WTC11 (cell line): ENCODE results near the gene LANCL2.

Experiments used
- CTCF ChIP-seq: fragments of 200-600 bp; IDR thresholded peaks from 2 replicates; pipeline ENCODE4 v1.8.0; 2022; ENCODE audit warnings: antibody characterized with exemption
- FOXK1 ChIP-seq: sonication (generic); formaldehyde crosslinking; IDR thresholded peaks from 2 replicates; pipeline ENCODE4 v1.8.0; 2022; ENCODE audit warnings: mild to moderate bottlenecking, moderate library complexity, missing genetic modification reagents
- MAX ChIP-seq: sonication (generic); formaldehyde crosslinking; IDR thresholded peaks from 2 replicates; pipeline ENCODE4 v1.8.0; 2022; ENCODE audit warnings: mild to moderate bottlenecking, missing genetic modification reagents
- MXD4 ChIP-seq: fragments of 250-450 bp; sonication (Bioruptor Pico); IDR thresholded peaks from 2 replicates; pipeline ENCODE4 v1.8.0; 2021; ENCODE audit warnings: mild to moderate bottlenecking, moderate library complexity, borderline replicate concordance
- ZMAT4 ChIP-seq: fragments of 250-450 bp; sonication (Bioruptor Pico); IDR thresholded peaks from 2 replicates; pipeline ENCODE4 v1.9.0; 2021; ENCODE audit warnings: mild to moderate bottlenecking
- ZNF281 ChIP-seq: sonication (generic); formaldehyde crosslinking; IDR thresholded peaks from 2 replicates; pipeline ENCODE4 v1.8.0; 2023; ENCODE audit warnings: mild to moderate bottlenecking, missing genetic modification reagents

GRCh38 chr7:55438757-55439525 is 73.8 kb downstream of the LANCL2 start:
- no peak for TF ChIP-seq CTCF
- TF ChIP-seq ZMAT4 (CRISPR knock-in tag) = no peak
- no peak for TF ChIP-seq MAX (CRISPR knock-in tag)
- TF ChIP-seq ZNF281 (CRISPR knock-in tag) = no peak
- no peak for TF ChIP-seq MXD4 (CRISPR knock-in tag)
- TF ChIP-seq FOXK1 (CRISPR knock-in tag) = no peak
